HCT116 (cell line): ENCODE data around the gene WHAMM. TPM values are rescaled to one million over a fixed set of nuclear protein-coding genes. Genes with fewer than 3 reads are reported as not detected.
A peak's percentile ranks its signal among the peaks of the same experiment; 100 is the strongest.

Source experiments
- ATAC-seq: fragments of 200-7000 bp; cut with Tn5 transposase; 2 replicates; pipeline ENCODE4 v1.9.1; 2020; ENCODE audit warnings: mild to moderate bottlenecking, moderate library complexity
- BruUV-seq: library from RNA; stranded (reverse); fragments of 400-500 nt; replicated peaks from 2 replicates; lab custom pipeline; 2021; lab: Mats Ljungman, UMichigan
- CTCF ChIA-PET: fragments of 300-600 bp; sonication (Branson Sonifier 250); formaldehyde crosslinking; loops from one replicate; lab custom pipeline; 2021; ENCODE audit warnings: antibody characterized with exemption; lab: Charles Lee
- POLR2A ChIA-PET: fragments of 300-600, 350-600 bp; sonication (Branson Sonifier 250); formaldehyde crosslinking; loops from one replicate; lab custom pipeline; 2021; ENCODE audit warnings: antibody characterized with exemption; lab: Charles Lee
- RAD21 ChIA-PET, 2 experiments: fragments of 300-600 bp; sonication (Branson Sonifier 250); formaldehyde crosslinking; loops; one replicate each; lab custom pipeline; 2023; ENCODE audit warnings: low total read pairs in 2 of 2; ENCODE audit not compliant: uncharacterized antibody in 2 of 2, unreplicated experiment in 2 of 2, low non-redundant PET in 1 of 2; lab: Charles Lee
- DNase-seq: peaks from one replicate; pipeline ENCODE4 v3.0.0-alpha.2; 2010; ENCODE audit warnings: low read depth, low spot score
- H2AFZ ChIP-seq: fragments of 200-600 bp; shearing (Covaris generic), sonication (generic); 2 replicates; pipeline ENCODE4 v1.6.1; 2017; ENCODE audit warnings: low read depth, mixed run types, mixed read lengths, antibody characterized with exemption, low read length; ENCODE audit not compliant: poor library complexity, severe bottlenecking
- H3K27ac ChIP-seq: 2 replicates; pipeline ENCODE4 v1.5.1; 2012; ENCODE audit warnings: low read depth, low read length
- H3K27me3 ChIP-seq: fragments of 200-600 bp; sonication (generic); 2 replicates; pipeline ENCODE4 v1.6.1; 2016; ENCODE audit warnings: mixed run types, low read length, mixed read lengths; ENCODE audit not compliant: insufficient read depth
- H3K36me3 ChIP-seq, 2 experiments: fragments of 200-500 bp in 1 of 2; fragments of 200-600 bp in 1 of 2; sonication (Bioruptor generic) in 1 of 2; sonication (generic) in 1 of 2; 2 replicates each; pipeline versions ENCODE4 v1.5.1 to v1.6.1; 2014 to 2016; ENCODE audit warnings: low read length in 2 of 2, inconsistent platforms in 1 of 2, mixed read lengths in 1 of 2, mixed run types in 1 of 2; ENCODE audit not compliant: insufficient read depth in 2 of 2, control insufficient read depth in 1 of 2
- H3K4me1 ChIP-seq, 2 experiments: fragments of 200-600 bp in 1 of 2; sonication (generic) in 1 of 2; 2 replicates each; pipeline versions ENCODE4 v1.5.1 to v1.6.1; 2012 to 2017; ENCODE audit warnings: low read length in 2 of 2, inconsistent platforms in 1 of 2, mild to moderate bottlenecking in 1 of 2, mixed read lengths in 1 of 2, mixed run types in 1 of 2, moderate library complexity in 1 of 2; ENCODE audit not compliant: insufficient read depth in 2 of 2, control insufficient read depth in 1 of 2
- H3K4me2 ChIP-seq: fragments of 200-600 bp; sonication (generic); 2 replicates; pipeline ENCODE4 v1.6.1; 2017; ENCODE audit warnings: mixed run types, low read length, mixed read lengths
- H3K4me3 ChIP-seq, 2 experiments: fragments of 200-600 bp in 1 of 2; sonication (generic) in 1 of 2; replicated peaks in 1 of 2; 2 replicates each; pipeline ENCODE4 v1.5.1; 2011 to 2016; ENCODE audit warnings: low read length in 2 of 2, control low read depth in 1 of 2, low read depth in 1 of 2, mild to moderate bottlenecking in 1 of 2, mixed read lengths in 1 of 2, mixed run types in 1 of 2
- H3K79me2 ChIP-seq: fragments of 200-600 bp; sonication (generic); 2 replicates; pipeline ENCODE4 v1.6.1; 2017; ENCODE audit warnings: mild to moderate bottlenecking, mixed run types, low read length, moderate library complexity, mixed read lengths; ENCODE audit not compliant: insufficient read depth
- H3K9ac ChIP-seq: fragments of 200-600 bp; sonication (generic); 2 replicates; pipeline ENCODE4 v1.6.1; 2016; ENCODE audit warnings: low read length, mixed read lengths
- H3K9me2 ChIP-seq: fragments of 200-600 bp; sonication (generic), shearing (Covaris generic); 2 replicates; pipeline ENCODE4 v1.6.1; 2017; ENCODE audit warnings: mixed run types, mild to moderate bottlenecking, moderate library complexity; ENCODE audit not compliant: insufficient read depth
- H3K9me3 ChIP-seq, 2 experiments: fragments of 200-500 bp in 1 of 2; fragments of 200-600 bp in 1 of 2; sonication (Bioruptor generic) in 1 of 2; sonication (generic) in 1 of 2; 2 replicates each; pipeline ENCODE4 v1.6.1; 2014 to 2017; ENCODE audit warnings: low read length in 2 of 2, mixed read lengths in 2 of 2, inconsistent platforms in 1 of 2, low read depth in 1 of 2, mild to moderate bottlenecking in 1 of 2, mixed run types in 1 of 2, moderate library complexity in 1 of 2; ENCODE audit not compliant: control insufficient read depth in 1 of 2, insufficient read depth in 1 of 2
- H4K20me1 ChIP-seq: fragments of 200-600 bp; sonication (generic), shearing (Covaris generic); 2 replicates; pipeline ENCODE4 v1.6.1; 2017; ENCODE audit warnings: mixed run types, mild to moderate bottlenecking, moderate library complexity; ENCODE audit not compliant: insufficient read depth
- CBX3 ChIP-seq: IDR thresholded peaks from 2 replicates; pipeline ENCODE4 v1.6.1; 2012; ENCODE audit warnings: low read depth
- ELF1 ChIP-seq: IDR thresholded peaks from 2 replicates; pipeline ENCODE4 v1.6.1; 2012; ENCODE audit warnings: low read depth, borderline replicate concordance
- FOSL1 ChIP-seq: IDR thresholded peaks from 2 replicates; pipeline ENCODE4 v1.6.1; 2012; ENCODE audit warnings: low read depth
- JUND ChIP-seq: IDR thresholded peaks from 2 replicates; pipeline ENCODE4 v1.6.1; 2012
- POLR2A ChIP-seq: IDR thresholded peaks from 2 replicates; pipeline ENCODE4 v1.7.0; 2011; ENCODE audit warnings: borderline replicate concordance; ENCODE audit not compliant: insufficient read depth, insufficient read length; ENCODE audit errors: extremely low read depth
- POLR2AphosphoS5 ChIP-seq: IDR thresholded peaks from 2 replicates; pipeline ENCODE4 v1.6.1; 2011; ENCODE audit warnings: mild to moderate bottlenecking, low read depth, low read length, moderate library complexity
- RAD21 ChIP-seq: IDR thresholded peaks from 2 replicates; pipeline ENCODE4 v1.6.1; 2012; ENCODE audit warnings: low read depth, mild to moderate bottlenecking
- SRF ChIP-seq: IDR thresholded peaks from 2 replicates; pipeline ENCODE4 v1.6.1; 2012; ENCODE audit warnings: low read depth
- TCF7L2 ChIP-seq: IDR thresholded peaks from 2 replicates; pipeline ENCODE4 v1.7.0; 2011; ENCODE audit warnings: borderline replicate concordance, inconsistent platforms; ENCODE audit not compliant: insufficient read depth, insufficient read length; ENCODE audit errors: extremely low read depth
- ZBTB33 ChIP-seq: IDR thresholded peaks from 2 replicates; pipeline ENCODE4 v1.6.1; 2011; ENCODE audit warnings: mild to moderate bottlenecking, low read length, moderate library complexity; ENCODE audit not compliant: insufficient replicate concordance; ENCODE audit errors: extremely low read depth
- ZFX ChIP-seq: fragments of 450-650 bp; IDR thresholded peaks from 2 replicates; pipeline ENCODE4 v1.6.1; 2017
- intact Hi-C: fragments of 100-400 bp; cut with micrococcal nuclease; formaldehyde crosslinking; loops from 2 replicates; pipeline ENCODE4 v1.10.0; 2022
- total RNA-seq: library from RNA; stranded (reverse); gene quantifications from one replicate; pipeline ENCODE4 v1.2.1, GENCODE V29; 2021; ENCODE audit not compliant: unreplicated experiment

WHAMM gene
- total RNA-seq, 1 experiment from 2014 or later, result 7.1 TPM

GRCh38 chr15:82805994-82806406, 3.4 kb upstream of the WHAMM start, which contains the start of gene FSD2:
Gene FSD2 (minus strand): TSS chr15:82806069. CDS start chr15:82787390, 18,679 bp downstream.
- peaks cover 8% of the 10 kb centered on the region for H3K79me2 ChIP-seq
- intact Hi-C loops, result loop anchor here (5.0 kb wide), 2 partner anchors 54 to 264 kb away; partner anchors contain the start of gene RPS17
- H3K9ac ChIP-seq, result no peak within 1 kb of the TSS
- ChIA-PET CTCF (no interaction called here), POLR2A (no interaction called here), RAD21 (no interaction called here)
- no peak within 1 kb of the TSS for H3K4me3 ChIP-seq
- peaks cover 5 to 19% of the 10 kb centered on the region in 2 experiments; a peak in 2 of 4 replicates for H3K4me1 ChIP-seq
- DNase-seq, result no peak
- H3K4me2 ChIP-seq, result peak within 1 kb of the TSS; percentile 18; the same call in 1 of the 2 replicates
- H3K27me3 ChIP-seq, result no peaks in the 10 kb centered on the region; the same call in 1 of the 2 replicates
- H3K9me2 ChIP-seq, result no peaks in the 10 kb centered on the region
- no peaks in the 10 kb centered on the region; a peak in 1 of 4 replicates for H3K36me3 ChIP-seq
- H3K9me3 ChIP-seq, result no peaks in the 10 kb centered on the region
- no peak within 1 kb of the TSS for H2AFZ ChIP-seq
- no peaks in the 10 kb centered on the region for H4K20me1 ChIP-seq
- BruUV-seq, result no TSS peak
- TF ChIP-seq RAD21 (no peak), ZBTB33 (no peak), JUND (no peak), POLR2AphosphoS5 (no peak), TCF7L2 (no peak), ELF1 (no peak), FOSL1 (no peak), POLR2A (no peak), SRF (no peak), ZFX (no peak), CBX3 (no peak)
- TF ChIP-seq, all 23 proteins: peak for 0
- ATAC-seq, result no peak
- no peak within 1 kb of the TSS for H3K27ac ChIP-seq
